GM23248 (cell line): Measurements from ENCODE around the gene GRIK3.

Source experiments
- EZH2 ChIP-seq: fragments of 200-600 bp; sonication (generic); IDR thresholded peaks from 2 replicates; pipeline ENCODE4 v1.6.1; 2018; ENCODE audit warnings: antibody characterized with exemption, mild to moderate bottlenecking; ENCODE audit not compliant: insufficient read depth, poor library complexity, severe bottlenecking
- EZH2phosphoT487 ChIP-seq: fragments of 200-600 bp; sonication (generic); IDR thresholded peaks from 2 replicates; pipeline ENCODE4 v1.6.1; 2018; ENCODE audit warnings: antibody characterized with exemption, moderate library complexity, mild to moderate bottlenecking, low read depth; ENCODE audit not compliant: insufficient read depth

GRCh38 chr1:36871146-36871971 lies 163.0 kb downstream of the GRIK3 start:
- TF ChIP-seq EZH2phosphoT487 (no peak), EZH2 (no peak)
